ENCODE results near the gene CSTPP1.

- no peak for TF ChIP-seq CTCF (IDR thresholded peaks at IDR 0.05)
- TF ChIP-seq POLR2AphosphoS5 (IDR thresholded peaks at IDR 0.05): no peak
- no peak for TF ChIP-seq POLR2A (IDR thresholded peaks at IDR 0.05)
These were observed 63.5 kb downstream of the CSTPP1 start for GRCh38 chr11:47000033-47000432.
